ENCODE data around the gene DOLPP1.

DOLPP1 gene

GRCh38 chr9:129064499-129064908, 16.4 kb upstream of the DOLPP1 start:
- no peak for DNase-seq (ENCODE audit: low read depth, low spot score)

GRCh38 chr9:129068110-129068509, 12.8 kb upstream of the DOLPP1 start:
- DNase-seq (ENCODE audit: low read depth, low spot score) = no peak

GRCh38 chr9:129068990-129069861, 11.7 kb upstream of the DOLPP1 start:
- no peak for DNase-seq (ENCODE audit: low read depth, low spot score)

GRCh38 chr9:129069862-129070641, 10.9 kb upstream of the DOLPP1 start:
- DNase-seq (ENCODE audit: low read depth, low spot score) = no peak

- no peak for DNase-seq (ENCODE audit: low read depth, low spot score)
Observed at GRCh38 chr9:129070696-129071525, 10.0 kb upstream of the DOLPP1 start.

- no peak for DNase-seq (ENCODE audit: low read depth, low spot score)
Observed at GRCh38 chr9:129071526-129072126, 9.3 kb upstream of the DOLPP1 start.

- DNase-seq (ENCODE audit: low read depth, low spot score) = no peak
Observed at GRCh38 chr9:129072171-129072570, 8.7 kb upstream of the DOLPP1 start.

GRCh38 chr9:129073404-129073803, 7.5 kb upstream of the DOLPP1 start:
- no peak for DNase-seq (ENCODE audit: low read depth, low spot score)

- no peak for DNase-seq (ENCODE audit: low read depth, low spot score)
Observed at GRCh38 chr9:129074106-129074505, 6.8 kb upstream of the DOLPP1 start.

- DNase-seq (ENCODE audit: low read depth, low spot score) = no peak
Observed at GRCh38 chr9:129075996-129076639, 4.8 kb upstream of the DOLPP1 start.

- DNase-seq (ENCODE audit: low read depth, low spot score) = no peak
Observed at GRCh38 chr9:129076640-129077037, 4.3 kb upstream of the DOLPP1 start.

GRCh38 chr9:129077236-129077635, 3.7 kb upstream of the DOLPP1 start:
- DNase-seq (ENCODE audit: low read depth, low spot score) = no peak

- DNase-seq (ENCODE audit: low read depth, low spot score) = no peak
Observed at GRCh38 chr9:129078691-129079503, 2.0 kb upstream of the DOLPP1 start.

GRCh38 chr9:129079829-129080228, 1.1 kb upstream of the DOLPP1 start:
- DNase-seq (ENCODE audit: low read depth, low spot score) = no peak

GRCh38 chr9:129080298-129080600, 662 bp upstream of the DOLPP1 start:
- no peak for DNase-seq (ENCODE audit: low read depth, low spot score)

- DNase-seq (ENCODE audit: low read depth, low spot score) = no peak
Observed at GRCh38 chr9:129081388-129081904, 535 bp downstream of the DOLPP1 start.

- DNase-seq (ENCODE audit: low read depth, low spot score) = no peak
Observed at GRCh38 chr9:129084087-129084486, 3.2 kb downstream of the DOLPP1 start.

- no peak for DNase-seq (ENCODE audit: low read depth, low spot score)
Observed at GRCh38 chr9:129089246-129089645, 8.3 kb downstream of the DOLPP1 start.

GRCh38 chr9:129093602-129094386, 12.9 kb downstream of the DOLPP1 start:
- no peak for DNase-seq (ENCODE audit: low read depth, low spot score)
